CD4-positive, alpha-beta T cell (primary cell): ENCODE data around the gene WWOX. TPM values are rescaled to one million over a fixed set of nuclear protein-coding genes. Genes with fewer than 3 reads are reported as not detected.

ENCODE experiments used
- ATAC-seq: fragments of 200-7000 bp; cut with Tn5 transposase; one replicate; pipeline ENCODE4 v1.10.0; 2022; ENCODE audit warnings: mild to moderate bottlenecking; ENCODE audit not compliant: poor library complexity
- CTCF ChIA-PET: fragments of 350-600 bp; sonication (Branson Sonifier 250); formaldehyde crosslinking; loops from one replicate; lab custom pipeline; 2021; ENCODE audit warnings: antibody characterized with exemption, inconsistent platforms; lab: Charles Lee
- POLR2A ChIA-PET: fragments of 350-600 bp; sonication (Branson Sonifier 250); formaldehyde crosslinking; loops from one replicate; lab custom pipeline; 2021; ENCODE audit warnings: antibody characterized with exemption, inconsistent platforms; lab: Charles Lee
- DNase-seq, 14 experiments: peaks; one replicate each; pipeline ENCODE4 v3.0.0-alpha.2; 2013 to 2020; ENCODE audit warnings: mixed read lengths in 2 of 14
- H3K27ac ChIP-seq, 2 donors: one replicate each; pipeline versions ENCODE4 v1.5.1 to v1.7.0; 2013; ENCODE audit warnings: low read length in 2 of 2, low read depth in 1 of 2, mild to moderate bottlenecking in 1 of 2
- H3K27me3 ChIP-seq, 2 experiments: 1 replicate in 1 of 2; 2 replicates in 1 of 2; pipeline versions ENCODE4 v1.6.1 to v1.7.0; 2013; ENCODE audit warnings: low read length in 2 of 2, control low read depth in 1 of 2, mild to moderate bottlenecking in 1 of 2, moderate library complexity in 1 of 2; ENCODE audit not compliant: insufficient read depth in 2 of 2, control insufficient read depth in 1 of 2
- H3K36me3 ChIP-seq: one replicate; pipeline ENCODE4 v1.6.1; 2013; ENCODE audit warnings: low read length, control low read depth; ENCODE audit not compliant: insufficient read depth
- H3K4me1 ChIP-seq: one replicate; pipeline ENCODE4 v1.6.1; 2013; ENCODE audit warnings: low read length, control low read depth; ENCODE audit not compliant: insufficient read depth
- H3K4me3 ChIP-seq: one replicate; pipeline ENCODE4 v1.5.1; 2013; ENCODE audit warnings: mild to moderate bottlenecking, low read length, moderate library complexity
- H3K9me3 ChIP-seq, 2 experiments: 1 replicate in 1 of 2; 2 replicates in 1 of 2; pipeline versions ENCODE4 v1.6.1 to v1.7.0; 2013; ENCODE audit warnings: low read length in 2 of 2, mild to moderate bottlenecking in 2 of 2, control low read depth in 1 of 2, moderate library complexity in 1 of 2; ENCODE audit not compliant: control insufficient read depth in 1 of 2, insufficient read depth in 1 of 2
- H3K27ac Mint-ChIP-seq: one replicate; pipeline ENCODE4 v1.8.0; 2020; ENCODE audit warnings: mixed read lengths
- H3K27me3 Mint-ChIP-seq: one replicate; pipeline ENCODE4 v1.8.0; 2021; ENCODE audit warnings: mixed read lengths
- H3K36me3 Mint-ChIP-seq: one replicate; pipeline ENCODE4 v1.8.0; 2021; ENCODE audit warnings: low read depth, mixed read lengths
- H3K4me1 Mint-ChIP-seq: one replicate; pipeline ENCODE4 v1.8.0; 2021; ENCODE audit warnings: low read depth, mixed read lengths
- H3K4me3 Mint-ChIP-seq: one replicate; pipeline ENCODE4 v1.8.0; 2020; ENCODE audit warnings: mild to moderate bottlenecking, mixed read lengths
- H3K9me3 Mint-ChIP-seq: one replicate; pipeline ENCODE4 v1.8.0; 2020; ENCODE audit warnings: mixed read lengths
- CTCF ChIP-seq: fragments of 200-600 bp; IDR thresholded peaks from one replicate; pipeline ENCODE4 v1.8.0; 2022; ENCODE audit warnings: antibody characterized with exemption, mild to moderate bottlenecking
- intact Hi-C, 2 experiments: fragments of 100-400 bp; cut with DNase I in 1 of 2; cut with micrococcal nuclease in 1 of 2; formaldehyde crosslinking; loops; one replicate each; pipeline versions ENCODE4 v1.15.1 to v1.9.0; 2023 to 2025; cut with DNase I, micrococcal nuclease
- total RNA-seq, 174 experiments: library from RNA in 2 of 174; stranded (reverse) in 2 of 174; gene quantifications; one replicate each; pipeline ENCODE4 v1.2.3 and lab custom pipeline; 2021 to 2026

WWOX gene
- total RNA-seq, 2 experiments from 2014 or later: 19.3 to 21.7 TPM

GRCh38 chr16:78961464-78961863 is 862.0 kb downstream of the WWOX start:
- Histone ChIP-seq H3K27ac (no peak overlapping the region), H3K27me3 (no peaks in the 10 kb centered on the region), H3K9me3 (peaks cover 0 to 10% of the 10 kb centered on the region in 2 experiments), H3K4me3 (no peak overlapping the region), H3K36me3 (no peaks in the 10 kb centered on the region), H3K4me1 (no peaks in the 10 kb centered on the region)
- Mint-ChIP-seq H3K27me3 (no peaks in the 10 kb centered on the region), H3K4me3 (no peak overlapping the region), H3K9me3 (peaks cover 10% of the 10 kb centered on the region), H3K27ac (no peak overlapping the region), H3K36me3 (no peaks in the 10 kb centered on the region), H3K4me1 (peaks cover 7% of the 10 kb centered on the region)
- no peak for DNase-seq
- CTCF ChIA-PET: no interaction called here
- no peak for ATAC-seq
- POLR2A ChIA-PET: no interaction called here
- intact Hi-C loops: no loop called here
- no peak for TF ChIP-seq CTCF

- H3K4me3 ChIP-seq: no peak overlapping the region
- H3K4me3 Mint-ChIP-seq: no peak overlapping the region
- DNase-seq (no peak), ATAC-seq (no peak)
- no peak for TF ChIP-seq CTCF
- no peaks in the 10 kb centered on the region for H3K27me3 ChIP-seq
- no peak overlapping the region for H3K27ac Mint-ChIP-seq
- H3K9me3 ChIP-seq: peaks cover 0 to 10% of the 10 kb centered on the region in 2 experiments
- CTCF ChIA-PET: interaction anchor here (0.7 kb wide), 1 partner anchor 9 kb away, joined by 3 read pairs; no protein-coding TSS in a partner anchor
- no peaks in the 10 kb centered on the region for H3K36me3 ChIP-seq
- no peaks in the 10 kb centered on the region for H3K27me3 Mint-ChIP-seq
- H3K27ac ChIP-seq: no peak overlapping the region
- no peaks in the 10 kb centered on the region for H3K4me1 Mint-ChIP-seq
- H3K36me3 Mint-ChIP-seq: no peaks in the 10 kb centered on the region
- H3K9me3 Mint-ChIP-seq: peaks cover 10% of the 10 kb centered on the region
- POLR2A ChIA-PET: no interaction called here
- intact Hi-C loops: no loop called here
- no peaks in the 10 kb centered on the region for H3K4me1 ChIP-seq
These were observed 863.0 kb downstream of the WWOX start for GRCh38 chr16:78962457-78962929.

GRCh38 chr16:78967948-78968347 is 868.5 kb downstream of the WWOX start:
- no peaks in the 10 kb centered on the region for H3K36me3 Mint-ChIP-seq
- no peaks in the 10 kb centered on the region for H3K4me1 Mint-ChIP-seq
- Histone ChIP-seq H3K27ac (no peak overlapping the region), H3K27me3 (no peaks in the 10 kb centered on the region), H3K4me1 (no peaks in the 10 kb centered on the region), H3K9me3 (peaks cover 0 to 10% of the 10 kb centered on the region in 2 experiments), H3K36me3 (no peaks in the 10 kb centered on the region), H3K4me3 (no peak overlapping the region)
- no peaks in the 10 kb centered on the region for H3K27me3 Mint-ChIP-seq
- ATAC-seq (no peak), DNase-seq (no peak)
- ChIA-PET POLR2A (no interaction called here), CTCF (no interaction called here)
- TF ChIP-seq CTCF: no peak
- no peak overlapping the region for H3K27ac Mint-ChIP-seq
- H3K9me3 Mint-ChIP-seq: peaks cover 13% of the 10 kb centered on the region
- intact Hi-C loops: no loop called here
- H3K4me3 Mint-ChIP-seq: no peak overlapping the region
